Immature natural killer cell (primary cell): ENCODE results near the gene PHF2. TPM values are rescaled to one million over a fixed set of nuclear protein-coding genes. Genes with fewer than 3 reads are reported as not detected.
A peak's percentile ranks its signal among the peaks of the same experiment; 100 is the strongest.

Experiments
- DNase-seq, 3 donors: peaks; one replicate each; pipeline ENCODE4 v3.0.0; 2022; ENCODE audit warnings: mixed read lengths in 1 of 3
- H3K27ac Mint-ChIP-seq, 6 donors: one replicate each; pipeline ENCODE4 v1.8.0; 2020; ENCODE audit warnings: mixed read lengths in 6 of 6, mild to moderate bottlenecking in 5 of 6, inconsistent platforms in 4 of 6, moderate library complexity in 3 of 6
- H3K27me3 Mint-ChIP-seq, 3 donors: one replicate each; pipeline ENCODE4 v1.8.0; 2020 to 2021; ENCODE audit warnings: low read depth in 3 of 3, mild to moderate bottlenecking in 3 of 3, mixed read lengths in 3 of 3, moderate library complexity in 3 of 3, inconsistent platforms in 1 of 3
- H3K36me3 Mint-ChIP-seq, 3 donors: one replicate each; pipeline ENCODE4 v1.8.0; 2020; ENCODE audit warnings: mixed read lengths in 3 of 3, inconsistent platforms in 2 of 3, mild to moderate bottlenecking in 2 of 3
- H3K4me1 Mint-ChIP-seq, 2 donors: one replicate each; pipeline ENCODE4 v1.8.0; 2020; ENCODE audit warnings: inconsistent platforms in 2 of 2, mild to moderate bottlenecking in 2 of 2, mixed read lengths in 2 of 2, moderate library complexity in 1 of 2
- H3K4me3 Mint-ChIP-seq, 5 donors: one replicate each; pipeline ENCODE4 v1.8.0; 2020; ENCODE audit warnings: mild to moderate bottlenecking in 5 of 5, mixed read lengths in 5 of 5, inconsistent platforms in 3 of 5, moderate library complexity in 3 of 5
- H3K9me3 Mint-ChIP-seq, 6 donors: one replicate each; pipeline ENCODE4 v1.8.0; 2020; ENCODE audit warnings: mild to moderate bottlenecking in 6 of 6, mixed read lengths in 6 of 6, inconsistent platforms in 4 of 6, moderate library complexity in 3 of 6
- polyA plus RNA-seq, 3 donors: library from polyadenylated mRNA; unstranded; fragments of 300-500 nt; fragmentation: Illumina TruSeq; gene quantifications; one replicate each; pipeline ENCODE4 v1.2.3, GENCODE V29; 2021

Gene PHF2
- polyA plus RNA-seq = 1 to 10 TPM in 1 of 3 donors, under 1 TPM in 2; 0.58 to 2.1 (median 0.80) TPM

GRCh38 chr9:93576258-93577077 is at the start of gene PHF2:
PHF2 (plus strand) TSS chr9:93576584; CDS start chr9:93576774, 190 bp downstream.
- Mint-ChIP-seq H3K27me3 (peaks cover 0 to 1% (median 0%) of the 10 kb centered on the region in 3 donors), H3K9me3 (no peaks in the 10 kb centered on the region), H3K36me3 (no peaks in the 10 kb centered on the region), H3K27ac (peak within 1 kb of the TSS; percentile 75 to 95 (median 88)), H3K4me3 (peak within 1 kb of the TSS; percentile 87 to 92 (median 90)), H3K4me1 (peaks cover 34 to 37% of the 10 kb centered on the region in 2 donors)
- DNase-seq = peak; percentile 23 to 38 (median 37)

GRCh38 chr9:93531374-93531773 is 45.0 kb upstream of the PHF2 start:
- no peak for DNase-seq
- H3K4me3 Mint-ChIP-seq = no peak overlapping the region
- H3K9me3 Mint-ChIP-seq = no peaks in the 10 kb centered on the region
- peaks cover 20 to 49% (median 31%) of the 10 kb centered on the region in 3 donors for H3K36me3 Mint-ChIP-seq
- H3K27ac Mint-ChIP-seq = no peak overlapping the region
- no peaks in the 10 kb centered on the region for H3K27me3 Mint-ChIP-seq
- peaks cover 7 to 25% of the 10 kb centered on the region in 2 donors for H3K4me1 Mint-ChIP-seq

DNA sequence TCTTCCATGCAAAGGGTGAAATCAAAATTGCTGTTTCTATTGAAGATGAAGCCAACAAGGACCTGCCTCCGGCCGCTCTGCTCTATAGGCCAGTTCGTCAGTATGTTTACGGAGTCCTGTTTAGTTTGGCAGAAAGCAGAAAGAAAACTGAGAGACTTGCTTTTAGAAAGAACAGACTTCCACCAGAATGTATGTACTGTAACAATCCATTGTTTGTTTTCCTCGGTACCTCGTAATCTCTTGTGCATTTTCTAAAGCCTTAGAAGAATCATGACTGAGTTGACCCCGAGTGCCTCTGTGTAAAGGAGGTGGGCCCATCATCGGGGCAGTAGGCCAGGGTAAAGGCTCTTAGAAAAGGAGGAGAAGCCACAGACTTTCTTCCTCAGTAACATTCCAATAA is 44.2 kb upstream of the PHF2 start:
- H3K4me3 Mint-ChIP-seq = no peak overlapping the region
- no peaks in the 10 kb centered on the region for H3K27me3 Mint-ChIP-seq
- no peaks in the 10 kb centered on the region for H3K9me3 Mint-ChIP-seq
- H3K27ac Mint-ChIP-seq = no peak overlapping the region
- no peak for DNase-seq
- H3K4me1 Mint-ChIP-seq = peaks cover 3 to 18% of the 10 kb centered on the region in 2 donors
- H3K36me3 Mint-ChIP-seq = peaks cover 20 to 46% (median 28%) of the 10 kb centered on the region in 3 donors

- Mint-ChIP-seq H3K4me3 (no peak overlapping the region), H3K9me3 (no peaks in the 10 kb centered on the region), H3K27ac (no peak overlapping the region), H3K27me3 (no peaks in the 10 kb centered on the region), H3K36me3 (peaks cover 20 to 39% (median 21%) of the 10 kb centered on the region in 3 donors), H3K4me1 (peaks cover 3 to 7% of the 10 kb centered on the region in 2 donors)
- DNase-seq = no peak
Measured at GRCh38 chr9:93533863-93534262, 42.5 kb upstream of the PHF2 start.

DNA sequence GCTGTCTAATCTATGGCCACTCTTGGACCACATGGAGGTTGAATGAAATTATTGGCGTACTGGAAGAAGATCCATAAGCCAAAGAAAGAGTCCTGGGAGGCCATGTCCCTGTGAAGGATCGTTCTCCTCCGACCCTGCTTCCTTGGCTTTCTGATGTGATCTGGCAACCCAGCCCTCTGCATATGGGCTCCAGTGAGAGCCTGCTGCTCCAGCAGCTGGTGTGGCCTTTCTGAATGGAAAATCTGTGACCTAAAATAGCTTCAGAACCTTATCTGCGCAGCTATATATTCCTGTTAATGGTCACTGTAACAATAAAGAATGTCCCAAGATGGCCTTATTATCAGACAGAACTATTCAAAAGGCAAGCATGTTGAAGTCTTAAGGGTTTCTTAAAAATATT is 40.2 kb upstream of the PHF2 start:
- Mint-ChIP-seq H3K27me3 (peaks cover 0 to under 1% (median 0%) of the 10 kb centered on the region in 3 donors), H3K27ac (no peak overlapping the region)

DNA sequence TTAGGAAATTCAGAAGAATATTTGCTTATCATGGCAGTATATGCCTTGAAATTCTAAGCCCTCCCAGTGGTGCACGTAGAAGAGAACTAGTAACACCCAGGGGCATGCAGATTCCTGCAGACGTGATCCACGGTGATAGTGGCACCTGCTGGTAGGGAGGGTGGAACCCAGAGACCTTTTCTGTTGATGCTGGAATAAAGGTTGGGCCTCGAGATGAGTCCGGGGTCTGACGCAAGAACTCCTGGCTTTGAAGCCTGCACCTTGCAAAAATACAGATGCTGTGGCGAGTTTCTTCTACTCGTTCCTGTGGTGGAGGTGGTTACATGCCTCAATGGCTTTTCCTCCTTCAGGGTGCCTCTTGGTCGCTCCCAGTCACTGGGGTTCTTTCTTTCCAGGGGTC is 39.5 kb upstream of the PHF2 start:
- no peak overlapping the region for H3K27ac Mint-ChIP-seq
- peaks cover 7% of the 10 kb centered on the region in 2 donors for H3K4me1 Mint-ChIP-seq
- H3K27me3 Mint-ChIP-seq = peaks cover 0 to 2% (median 0%) of the 10 kb centered on the region in 3 donors
- no peak overlapping the region for H3K4me3 Mint-ChIP-seq
- DNase-seq = no peak
- H3K36me3 Mint-ChIP-seq = peaks cover 4 to 30% (median 10%) of the 10 kb centered on the region in 3 donors
- no peaks in the 10 kb centered on the region for H3K9me3 Mint-ChIP-seq

More for the DNA sequence above, 40.2 kb upstream of the PHF2 start:
- H3K4me3 Mint-ChIP-seq = no peak overlapping the region
- peaks cover 6 to 32% (median 13%) of the 10 kb centered on the region in 3 donors for H3K36me3 Mint-ChIP-seq
- no peaks in the 10 kb centered on the region for H3K9me3 Mint-ChIP-seq
- DNase-seq = no peak
- H3K4me1 Mint-ChIP-seq = peaks cover 6 to 7% of the 10 kb centered on the region in 2 donors

DNA sequence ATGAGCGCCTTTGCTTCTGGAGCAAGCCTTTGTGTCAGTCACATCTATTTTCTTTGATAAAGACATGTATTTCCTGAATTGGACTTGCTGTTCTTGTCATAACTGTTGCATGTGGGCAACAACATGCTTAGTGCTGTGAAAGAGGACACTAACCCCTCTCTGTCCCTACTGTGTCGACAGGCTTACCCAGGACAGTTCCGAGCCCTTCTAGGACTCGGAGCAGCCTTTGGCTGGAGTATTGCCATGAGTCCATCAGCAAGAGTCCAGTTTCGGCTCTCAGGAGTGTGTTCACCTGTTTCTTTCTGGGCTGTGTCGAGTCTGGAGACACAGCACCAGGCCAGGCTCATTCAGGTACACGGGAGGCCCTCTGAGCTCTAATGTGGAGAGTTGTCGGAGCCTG is 36.1 kb upstream of the PHF2 start:
- Mint-ChIP-seq H3K36me3 (peaks cover 0 to 16% (median 2%) of the 10 kb centered on the region in 3 donors), H3K27me3 (peaks cover 0 to 2% (median 2%) of the 10 kb centered on the region in 3 donors), H3K4me1 (peaks cover 0 to 6% of the 10 kb centered on the region in 2 donors), H3K9me3 (no peaks in the 10 kb centered on the region), H3K4me3 (no peak overlapping the region), H3K27ac (no peak overlapping the region)
- no peak for DNase-seq

DNA sequence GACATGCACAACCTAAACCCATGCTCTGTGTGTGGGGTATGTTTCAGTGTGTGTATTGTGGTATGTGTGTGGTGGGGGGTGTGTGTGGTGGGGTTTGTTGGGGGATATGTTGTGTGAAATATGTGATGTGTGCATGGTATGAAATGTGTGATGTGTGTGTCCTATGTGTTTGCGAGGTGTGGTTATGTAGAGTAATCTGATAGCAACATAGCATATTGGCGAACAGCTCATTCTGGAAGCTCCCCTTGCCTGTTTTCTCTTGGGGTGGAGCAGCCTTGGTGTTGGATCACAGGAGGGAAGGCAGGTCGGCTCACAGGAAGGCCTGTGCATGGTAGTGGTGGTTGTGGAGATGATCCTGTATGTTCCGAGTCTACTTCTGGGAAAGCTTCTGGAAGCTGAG is 35.4 kb upstream of the PHF2 start:
- peaks cover 0 to 2% (median 2%) of the 10 kb centered on the region in 3 donors for H3K27me3 Mint-ChIP-seq
- no peak for DNase-seq
- H3K4me3 Mint-ChIP-seq = no peak overlapping the region
- H3K4me1 Mint-ChIP-seq = peaks cover 0 to 4% of the 10 kb centered on the region in 2 donors
- H3K36me3 Mint-ChIP-seq = peaks cover 0 to 16% (median 0%) of the 10 kb centered on the region in 3 donors
- no peaks in the 10 kb centered on the region for H3K9me3 Mint-ChIP-seq
- H3K27ac Mint-ChIP-seq = peak overlapping the region in 2 of 6 donors; percentile 1 to 51

DNA sequence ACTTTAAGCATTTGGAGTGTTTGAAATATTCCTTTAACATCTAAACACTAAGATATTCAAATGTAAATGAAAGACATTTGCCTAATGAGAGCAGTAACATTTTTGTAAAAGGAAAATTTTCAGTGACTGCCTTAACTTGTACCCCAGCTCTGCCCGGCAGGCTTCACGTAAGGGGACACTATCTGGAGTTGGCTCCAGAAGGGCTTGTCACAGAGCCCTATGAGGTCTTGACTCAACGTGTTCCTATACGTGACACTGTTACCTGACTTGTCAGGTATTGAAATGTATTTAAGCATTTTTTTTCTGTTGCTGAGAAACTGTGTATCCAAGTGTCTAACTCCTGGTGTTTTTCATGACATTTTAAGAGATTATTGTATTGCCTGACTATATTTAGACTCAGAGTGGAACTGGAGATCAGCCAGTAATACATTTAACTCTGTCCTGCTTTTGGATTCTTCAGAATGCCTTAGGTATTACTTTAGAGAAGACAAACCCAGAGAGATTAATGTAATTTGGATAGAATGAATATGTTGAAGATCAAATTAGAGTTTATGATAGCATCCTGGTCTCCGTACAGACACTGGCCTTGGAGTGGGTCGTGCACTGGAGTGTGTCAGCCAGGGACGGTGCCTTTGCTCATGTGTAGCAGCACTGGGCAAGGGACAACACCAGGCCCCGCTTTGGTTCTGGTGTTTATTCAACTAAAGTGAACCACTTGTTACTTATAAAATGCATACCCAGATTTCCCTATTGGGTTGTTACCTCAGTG is 34.6 kb upstream of the PHF2 start:
- H3K36me3 Mint-ChIP-seq = peaks cover 0 to 22% (median 2%) of the 10 kb centered on the region in 3 donors
- peaks cover 0 to 4% of the 10 kb centered on the region in 2 donors for H3K4me1 Mint-ChIP-seq
- peaks cover 0 to 3% (median 2%) of the 10 kb centered on the region in 3 donors for H3K27me3 Mint-ChIP-seq
- no peak overlapping the region for H3K27ac Mint-ChIP-seq
- H3K9me3 Mint-ChIP-seq = no peaks in the 10 kb centered on the region
- DNase-seq = no peak
- no peak overlapping the region for H3K4me3 Mint-ChIP-seq

GRCh38 chr9:93543117-93543516 is 33.3 kb upstream of the PHF2 start:
- no peak for DNase-seq
- Mint-ChIP-seq H3K4me3 (no peak overlapping the region), H3K27me3 (peaks cover 0 to 3% (median 2%) of the 10 kb centered on the region in 3 donors), H3K9me3 (no peaks in the 10 kb centered on the region), H3K36me3 (peaks cover 0 to 28% (median 8%) of the 10 kb centered on the region in 3 donors), H3K27ac (no peak overlapping the region), H3K4me1 (peaks cover 0 to 4% of the 10 kb centered on the region in 2 donors)

DNA sequence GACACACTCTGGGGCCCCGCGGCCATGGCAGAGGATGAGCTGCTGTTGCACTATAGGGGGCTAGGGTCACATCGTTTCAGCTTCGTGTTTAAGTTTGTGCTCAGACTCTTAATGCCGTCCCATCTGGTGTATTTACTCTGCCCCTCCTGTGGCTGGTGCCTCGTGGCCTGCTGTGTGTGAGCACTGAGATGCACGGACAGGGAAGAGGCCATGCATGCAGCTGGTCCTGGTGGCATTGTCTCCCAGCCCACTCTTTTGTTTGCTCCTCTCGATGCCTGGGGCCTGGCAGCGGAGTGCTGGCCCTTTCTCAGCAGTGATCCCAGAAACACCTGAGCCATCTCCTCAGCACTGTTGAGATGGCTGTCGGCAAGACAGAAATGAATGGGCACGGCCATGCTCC is 30.0 kb upstream of the PHF2 start:
- Mint-ChIP-seq H3K27me3 (peaks cover 0 to 4% (median 2%) of the 10 kb centered on the region in 3 donors), H3K4me3 (no peak overlapping the region), H3K36me3 (peaks cover 3 to 24% (median 17%) of the 10 kb centered on the region in 3 donors), H3K9me3 (no peaks in the 10 kb centered on the region), H3K4me1 (no peaks in the 10 kb centered on the region), H3K27ac (no peak overlapping the region)
- DNase-seq = no peak

DNA sequence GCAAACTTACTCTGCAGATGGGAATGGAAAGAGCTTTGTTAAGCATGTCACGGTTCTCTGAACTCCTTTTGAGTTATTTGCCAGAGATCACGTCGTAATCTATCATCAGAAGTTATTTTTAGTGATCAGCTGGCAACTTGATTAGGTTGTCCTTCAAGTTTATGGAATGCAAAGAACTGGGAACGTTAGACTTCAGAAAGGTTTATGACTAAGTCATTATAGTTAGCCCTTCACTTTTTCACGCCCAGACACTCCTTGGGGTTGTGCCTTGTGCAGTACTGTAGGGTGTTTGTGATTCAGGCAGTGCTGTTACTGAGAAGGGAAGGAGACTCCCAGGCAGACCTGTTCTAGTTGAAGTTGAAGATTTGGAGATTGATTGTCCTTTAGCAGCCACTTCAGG is 26.8 kb upstream of the PHF2 start:
- peaks cover 0 to 4% (median 0%) of the 10 kb centered on the region in 3 donors for H3K27me3 Mint-ChIP-seq
- no peak overlapping the region for H3K4me3 Mint-ChIP-seq
- peaks cover 3 to 38% (median 20%) of the 10 kb centered on the region in 3 donors for H3K36me3 Mint-ChIP-seq
- no peaks in the 10 kb centered on the region for H3K4me1 Mint-ChIP-seq
- H3K27ac Mint-ChIP-seq = peak overlapping the region in 2 of 6 donors; percentile 7 to 17
- DNase-seq = no peak
- no peaks in the 10 kb centered on the region for H3K9me3 Mint-ChIP-seq

- Mint-ChIP-seq H3K4me1 (no peaks in the 10 kb centered on the region), H3K27me3 (peaks cover 0 to 4% (median 1%) of the 10 kb centered on the region in 3 donors), H3K4me3 (no peak overlapping the region), H3K9me3 (no peaks in the 10 kb centered on the region), H3K36me3 (peaks cover 14 to 43% (median 28%) of the 10 kb centered on the region in 3 donors), H3K27ac (no peak overlapping the region)
- DNase-seq = no peak
Measured at GRCh38 chr9:93552923-93553322, 23.5 kb upstream of the PHF2 start.

GRCh38 chr9:93555370-93555769 is 21.0 kb upstream of the PHF2 start:
- peak overlapping the region in 2 of 6 donors; percentile 0 to 56 for H3K27ac Mint-ChIP-seq
- no peak overlapping the region for H3K4me3 Mint-ChIP-seq
- H3K9me3 Mint-ChIP-seq = no peaks in the 10 kb centered on the region
- H3K27me3 Mint-ChIP-seq = peaks cover 0 to 4% (median 3%) of the 10 kb centered on the region in 3 donors
- H3K36me3 Mint-ChIP-seq = peaks cover 23 to 57% (median 32%) of the 10 kb centered on the region in 3 donors
- DNase-seq = no peak
- H3K4me1 Mint-ChIP-seq = no peaks in the 10 kb centered on the region
